HUDEP-2 (cell line): Measurements from ENCODE around the gene COG8.
"Not testable (repeated sequence)": the region's sequence is repeated elsewhere in the genome, so short reads cannot be mapped to it uniquely, and the experiment has no call there.

ENCODE experiments used
- DNase-seq, 76 experiments: peaks; one replicate each; lab custom pipeline; 2025; ENCODE audit not compliant: unreplicated experiment in 76 of 76; lab: John Stamatoyannopoulos, UW

COG8 gene

DNA sequence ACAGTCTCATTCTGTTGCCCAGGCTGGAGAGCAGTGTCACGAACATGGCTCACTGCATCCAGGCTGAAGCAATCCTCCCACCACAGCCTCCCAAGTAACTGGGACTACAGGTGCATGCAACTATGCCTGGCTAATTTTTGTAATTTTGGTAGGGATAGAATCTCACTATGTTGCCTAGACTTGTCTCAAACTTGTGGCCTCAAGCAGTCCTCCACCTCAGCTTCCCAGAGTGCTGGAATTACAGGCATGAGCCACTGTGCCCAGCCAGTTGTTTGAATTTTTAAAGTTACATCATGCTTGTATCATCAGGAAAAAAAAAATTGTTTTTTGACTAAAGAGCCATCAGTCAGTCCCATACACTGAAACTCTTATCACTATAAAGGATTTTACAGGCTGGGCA, 45.3 kb downstream of the COG8 start:
- DNase-seq: no peak

DNA sequence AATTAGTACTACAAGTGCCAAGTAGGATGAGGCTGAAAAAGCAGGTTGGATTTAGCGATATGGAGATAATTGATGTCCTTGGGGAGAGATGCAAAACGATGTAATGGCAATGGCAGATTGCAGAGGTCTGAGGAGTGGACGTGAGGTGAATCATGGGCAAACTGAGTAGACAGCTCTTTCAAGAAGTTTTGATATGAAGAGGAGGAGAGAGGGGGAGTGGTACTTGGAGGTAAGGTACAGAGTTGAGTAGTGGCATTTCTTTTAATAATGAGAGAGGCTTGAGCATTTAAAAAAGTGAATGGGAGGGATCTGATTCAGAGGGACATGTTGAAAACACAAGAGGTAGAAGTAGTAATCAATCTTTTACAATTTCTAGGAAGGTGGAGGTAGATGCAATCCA, 46.0 kb downstream of the COG8 start:
- no peak for DNase-seq

- DNase-seq: not testable (repeated sequence)
Observed at GRCh38 chr16:69291657-69292056, 47.7 kb downstream of the COG8 start.

GRCh38 chr16:69286941-69287713, 52.2 kb downstream of the COG8 start:
- DNase-seq: peak in 26 of 76 experiments; percentile 1 to 56 (median 18)

GRCh38 chr16:69285240-69285639, 54.1 kb downstream of the COG8 start:
- DNase-seq: no peak

DNA sequence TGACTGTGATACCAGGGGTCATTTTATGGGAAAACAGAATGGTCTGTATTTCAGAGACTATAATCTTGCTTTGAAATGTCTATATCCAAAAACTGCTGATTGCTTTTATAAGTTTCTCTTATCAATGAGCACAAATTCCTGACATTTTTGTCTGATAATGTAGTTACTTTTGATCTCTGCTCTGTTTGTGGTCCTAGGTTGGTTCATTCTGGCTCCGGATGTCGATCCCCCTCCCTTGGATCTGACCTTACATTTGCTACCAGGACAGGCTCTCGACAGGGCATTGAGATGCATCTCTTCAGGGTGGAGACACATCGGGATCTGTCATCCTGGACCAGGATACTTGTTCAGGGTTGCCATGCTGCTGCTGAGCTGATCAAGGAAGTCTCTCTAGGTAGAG, 55.5 kb downstream of the COG8 start:
- DNase-seq: no peak

DNA sequence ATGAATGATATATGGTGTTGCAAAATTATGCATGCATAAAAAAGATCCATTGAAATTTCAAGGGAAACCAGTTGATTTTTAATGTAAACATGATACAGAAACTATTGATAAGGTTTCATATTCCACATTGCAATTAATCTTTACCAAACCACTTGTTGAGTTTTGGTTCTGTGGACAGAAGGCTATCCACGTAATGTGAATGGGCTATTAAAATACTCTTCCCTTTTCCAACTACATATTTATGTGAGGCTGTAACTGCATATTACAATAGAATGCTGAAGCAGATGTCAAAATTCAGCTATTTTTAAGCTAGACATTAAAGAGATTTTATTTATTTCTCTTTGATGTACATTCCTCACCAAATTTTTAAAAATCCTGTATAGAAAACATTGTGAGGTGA, 62.0 kb downstream of the COG8 start:
- no peak for DNase-seq
